B cell (primary cell): Measurements from ENCODE around the gene CPA5. TPM values are rescaled to one million over a fixed set of nuclear protein-coding genes. Genes with fewer than 3 reads are reported as not detected.

Source experiments
- ATAC-seq: fragments of 200-7000 bp; cut with Tn5 transposase; one replicate; pipeline ENCODE4 v1.10.0; 2021; ENCODE audit warnings: low read depth, mild to moderate bottlenecking, moderate number of reproducible peaks, moderate library complexity
- CTCF ChIA-PET: fragments of 350-600 bp; sonication (Branson Sonifier 250); formaldehyde crosslinking; loops from one replicate; lab custom pipeline; 2021; ENCODE audit warnings: antibody characterized with exemption, inconsistent platforms; lab: Charles Lee
- POLR2A ChIA-PET: fragments of 350-600 bp; sonication (Branson Sonifier 250); formaldehyde crosslinking; loops from one replicate; lab custom pipeline; 2021; ENCODE audit warnings: antibody characterized with exemption; lab: Charles Lee
- DNase-seq: peaks from one replicate; pipeline ENCODE4 v3.0.0; 2013
- H2AFZ ChIP-seq: 2 replicates; pipeline ENCODE4 v1.6.1; 2012; ENCODE audit warnings: mild to moderate bottlenecking, low read depth, low read length; ENCODE audit not compliant: insufficient read depth, poor library complexity, severe bottlenecking
- H3K27ac ChIP-seq, 2 donors: 1 replicate in 1 of 2; 2 replicates in 1 of 2; pipeline ENCODE4 v1.5.1; 2012 to 2013; ENCODE audit warnings: low read length in 2 of 2, mild to moderate bottlenecking in 2 of 2, moderate library complexity in 1 of 2
- H3K27me3 ChIP-seq, 4 experiments: fragments of 200-600 bp in 1 of 4; sonication (generic) in 1 of 4; replicated peaks in 1 of 4; 1 replicate in 2 of 4; 2 replicates in 2 of 4; pipeline versions ENCODE4 v1.6.1 to v1.7.0; 2013 to 2016; ENCODE audit warnings: low read length in 3 of 4, mild to moderate bottlenecking in 2 of 4, mixed read lengths in 1 of 4, moderate library complexity in 1 of 4; ENCODE audit not compliant: insufficient read depth in 4 of 4, control insufficient read depth in 3 of 4; ENCODE audit errors: control extremely low read depth in 1 of 4
- H3K36me3 ChIP-seq, 2 experiments: replicated peaks in 1 of 2; 1 replicate in 1 of 2; 2 replicates in 1 of 2; pipeline versions ENCODE4 v1.6.1 to v1.7.1; 2013; ENCODE audit warnings: low read length in 1 of 2; ENCODE audit not compliant: insufficient read depth in 2 of 2, control insufficient read depth in 1 of 2; ENCODE audit errors: control extremely low read depth in 1 of 2, extremely low read depth in 1 of 2
- H3K4me1 ChIP-seq, 2 donors: fragments of 200-600 bp in 1 of 2; sonication (generic) in 1 of 2; 1 replicate in 1 of 2; 2 replicates in 1 of 2; pipeline versions ENCODE4 v1.5.1 to v1.6.1; 2013 to 2017; ENCODE audit warnings: low read length in 2 of 2; ENCODE audit not compliant: control insufficient read depth in 2 of 2, insufficient read depth in 2 of 2
- H3K4me2 ChIP-seq: replicated peaks from 2 replicates; pipeline ENCODE3; 2012; ENCODE audit warnings: mild to moderate bottlenecking, low read depth, low read length; ENCODE audit not compliant: poor library complexity, severe bottlenecking
- H3K4me3 ChIP-seq, 5 experiments: fragments of 200-600 bp in 1 of 5; sonication (generic) in 1 of 5; 1 replicate in 3 of 5; 2 replicates in 2 of 5; pipeline versions ENCODE4 v1.5.1 to v1.7.0; 2011 to 2016; ENCODE audit warnings: low read length in 4 of 5, mild to moderate bottlenecking in 4 of 5, low read depth in 2 of 5, control low read depth in 1 of 5, moderate library complexity in 1 of 5; ENCODE audit not compliant: insufficient read depth in 1 of 5; ENCODE audit errors: control extremely low read depth in 1 of 5, extremely low read depth in 1 of 5
- H3K79me2 ChIP-seq: fragments of 200-600 bp; sonication (generic); one replicate; pipeline ENCODE4 v1.6.0; 2016; ENCODE audit warnings: low read length; ENCODE audit not compliant: control insufficient read depth, insufficient read depth
- H3K9ac ChIP-seq: fragments of 200-600 bp; sonication (generic); 2 replicates; pipeline ENCODE4 v1.6.1; 2017; ENCODE audit warnings: mild to moderate bottlenecking, low read length, moderate library complexity
- H3K9me3 ChIP-seq, 3 donors: one replicate each; pipeline versions ENCODE4 v1.6.1 to v1.7.1; 2013; ENCODE audit warnings: low read length in 2 of 3; ENCODE audit not compliant: control insufficient read depth in 2 of 3, insufficient read depth in 1 of 3; ENCODE audit errors: control extremely low read depth in 1 of 3
- H4K20me1 ChIP-seq: 2 replicates; pipeline ENCODE4 v1.6.0; 2012; ENCODE audit warnings: mild to moderate bottlenecking, low read length; ENCODE audit not compliant: insufficient read depth, control insufficient read depth, poor library complexity, severe bottlenecking
- H3K27ac Mint-ChIP-seq: one replicate; pipeline ENCODE4 v1.8.0; 2021; ENCODE audit warnings: mixed read lengths
- H3K27me3 Mint-ChIP-seq: one replicate; pipeline ENCODE4 v1.8.0; 2021; ENCODE audit warnings: mixed read lengths
- H3K4me1 Mint-ChIP-seq: one replicate; pipeline ENCODE4 v1.8.0; 2021; ENCODE audit warnings: mixed read lengths
- H3K4me3 Mint-ChIP-seq: one replicate; pipeline ENCODE4 v1.8.0; 2021; ENCODE audit warnings: mixed read lengths
- H3K9me3 Mint-ChIP-seq: one replicate; pipeline ENCODE4 v1.8.0; 2022; ENCODE audit warnings: mixed read lengths; ENCODE audit not compliant: insufficient read depth
- EZH2 ChIP-seq: IDR thresholded peaks from 2 replicates; pipeline ENCODE4 v1.6.1; 2012; ENCODE audit warnings: borderline replicate concordance, low read depth, mild to moderate bottlenecking, moderate library complexity, low read length; ENCODE audit not compliant: insufficient read depth, poor library complexity, severe bottlenecking
- WGBS: methylation state at CpG from one replicate; pipeline ENCODE4 v1.1.5; 2013; ENCODE audit warnings: missing lambda C conversion rate; ENCODE audit not compliant: insufficient coverage; 5-methylcytosine and 5-hydroxymethylcytosine counted together
- intact Hi-C: fragments of 100-400 bp; cut with micrococcal nuclease; formaldehyde crosslinking; loops from one replicate; pipeline ENCODE4 v1.10.0; 2022
- polyA plus RNA-seq: library from polyadenylated mRNA; depleted of rRNA; stranded (reverse); fragments of >200 nt; gene quantifications from 2 replicates; pipeline ENCODE4 v1.2.3, GENCODE V29; 2012
- total RNA-seq, 2 donors: library from RNA; stranded (reverse); fragments of 120-200 nt in 1 of 2; gene quantifications; 1 replicate in 1 of 2; 2 replicates in 1 of 2; pipeline versions ENCODE4 v1.2.3 to v1.2.4, GENCODE V29; 2013 to 2022
- TF ChIP-seq, protein P1 (sequence below): fragments of 200-600 bp; IDR thresholded peaks from one replicate; pipeline ENCODE4 v1.8.0; 2022; ENCODE audit warnings: antibody characterized with exemption, mild to moderate bottlenecking

Gene CPA5
- total and polyA plus RNA-seq, 2 donors (not counting 1 experiment from before 2014, with no cell fraction given), result not detected

DNA sequence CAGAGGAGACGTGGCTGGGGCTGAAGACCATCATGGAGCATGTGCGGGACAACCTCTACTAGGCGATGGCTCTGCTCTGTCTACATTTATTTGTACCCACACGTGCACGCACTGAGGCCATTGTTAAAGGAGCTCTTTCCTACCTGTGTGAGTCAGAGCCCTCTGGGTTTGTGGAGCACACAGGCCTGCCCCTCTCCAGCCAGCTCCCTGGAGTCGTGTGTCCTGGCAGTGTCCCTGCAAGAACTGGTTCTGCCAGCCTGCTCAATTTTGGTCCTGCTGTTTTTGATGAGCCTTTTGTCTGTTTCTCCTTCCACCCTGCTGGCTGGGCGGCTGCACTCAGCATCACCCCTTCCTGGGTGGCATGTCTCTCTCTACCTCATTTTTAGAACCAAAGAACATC is 22.0 kb upstream of the CPA5 start:
- intact Hi-C loops, result no loop called here
- peaks cover 4% of the 10 kb centered on the region for H3K27me3 Mint-ChIP-seq
- POLR2A ChIA-PET, result no interaction called here
- H3K4me1 ChIP-seq, result no peaks in the 10 kb centered on the region
- no peak for DNase-seq
- no peaks in the 10 kb centered on the region for H4K20me1 ChIP-seq
- H3K27ac ChIP-seq, result no peak overlapping the region
- peaks cover 0 to 11% (median 0%) of the 10 kb centered on the region in 3 donors for H3K9me3 ChIP-seq
- no peak for ATAC-seq
- no peak overlapping the region for H3K4me3 Mint-ChIP-seq
- TF ChIP-seq, protein P1, sequence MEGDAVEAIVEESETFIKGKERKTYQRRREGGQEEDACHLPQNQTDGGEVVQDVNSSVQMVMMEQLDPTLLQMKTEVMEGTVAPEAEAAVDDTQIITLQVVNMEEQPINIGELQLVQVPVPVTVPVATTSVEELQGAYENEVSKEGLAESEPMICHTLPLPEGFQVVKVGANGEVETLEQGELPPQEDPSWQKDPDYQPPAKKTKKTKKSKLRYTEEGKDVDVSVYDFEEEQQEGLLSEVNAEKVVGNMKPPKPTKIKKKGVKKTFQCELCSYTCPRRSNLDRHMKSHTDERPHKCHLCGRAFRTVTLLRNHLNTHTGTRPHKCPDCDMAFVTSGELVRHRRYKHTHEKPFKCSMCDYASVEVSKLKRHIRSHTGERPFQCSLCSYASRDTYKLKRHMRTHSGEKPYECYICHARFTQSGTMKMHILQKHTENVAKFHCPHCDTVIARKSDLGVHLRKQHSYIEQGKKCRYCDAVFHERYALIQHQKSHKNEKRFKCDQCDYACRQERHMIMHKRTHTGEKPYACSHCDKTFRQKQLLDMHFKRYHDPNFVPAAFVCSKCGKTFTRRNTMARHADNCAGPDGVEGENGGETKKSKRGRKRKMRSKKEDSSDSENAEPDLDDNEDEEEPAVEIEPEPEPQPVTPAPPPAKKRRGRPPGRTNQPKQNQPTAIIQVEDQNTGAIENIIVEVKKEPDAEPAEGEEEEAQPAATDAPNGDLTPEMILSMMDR, result no peak
- TF ChIP-seq EZH2, result no peak
- H3K9me3 Mint-ChIP-seq, result no peaks in the 10 kb centered on the region
- H3K4me2 ChIP-seq, result no peak overlapping the region
- WGBS, result 93% methylated on average over 7 of the region's 7 CpGs
- no peak overlapping the region for H3K4me3 ChIP-seq
- H3K27me3 ChIP-seq, result no peaks in the 10 kb centered on the region
- H3K36me3 ChIP-seq, result no peaks in the 10 kb centered on the region
- H3K9ac ChIP-seq, result no peak overlapping the region
- CTCF ChIA-PET, result no interaction called here
- H3K27ac Mint-ChIP-seq, result no peak overlapping the region
- H3K4me1 Mint-ChIP-seq, result no peaks in the 10 kb centered on the region
- no peak overlapping the region for H2AFZ ChIP-seq
- H3K79me2 ChIP-seq, result no peaks in the 10 kb centered on the region

DNA sequence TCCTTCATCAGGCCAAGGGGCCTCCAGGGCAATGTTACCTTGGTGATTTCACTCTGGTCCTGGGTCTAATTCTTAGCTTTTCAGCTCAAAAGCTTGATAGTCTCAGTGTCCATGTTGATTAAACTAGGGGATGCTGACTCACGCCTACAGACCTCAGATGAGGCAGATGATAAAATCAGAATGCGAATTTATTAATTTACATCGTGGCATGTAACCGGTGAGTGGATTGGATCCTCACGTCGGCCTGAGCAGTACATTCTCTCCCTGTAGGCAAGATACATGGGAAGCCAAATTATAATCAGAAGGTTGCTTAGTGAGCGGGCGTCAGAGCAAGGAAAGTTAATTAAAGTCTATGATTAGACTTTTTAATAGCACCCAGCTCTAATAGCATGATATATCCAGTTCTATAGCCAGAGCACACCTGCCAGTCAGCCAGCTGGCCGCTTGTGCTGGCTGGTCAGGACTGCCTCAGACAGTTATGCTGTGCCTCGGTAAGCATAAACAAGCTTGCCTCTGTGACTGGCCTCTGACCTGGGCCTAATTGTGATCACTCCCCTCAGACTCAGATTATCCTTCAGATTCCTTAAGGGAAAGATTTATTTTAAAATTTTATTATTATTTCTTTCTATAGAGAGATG is 20.2 kb upstream of the CPA5 start:
- Mint-ChIP-seq H3K27me3 (peaks cover under 1% of the 10 kb centered on the region), H3K4me3 (no peak overlapping the region), H3K9me3 (no peaks in the 10 kb centered on the region), H3K27ac (no peak overlapping the region), H3K4me1 (no peaks in the 10 kb centered on the region)
- H3K4me3 ChIP-seq, result no peak overlapping the region
- no peaks in the 10 kb centered on the region for H3K27me3 ChIP-seq
- H3K36me3 ChIP-seq, result no peaks in the 10 kb centered on the region
- WGBS, result 100% methylated on average over 4 of the region's 10 CpGs
- no peak overlapping the region for H3K27ac ChIP-seq
- H3K9me3 ChIP-seq, result peaks cover 0 to 11% (median 0%) of the 10 kb centered on the region in 3 donors
- H3K79me2 ChIP-seq, result no peaks in the 10 kb centered on the region
- no peak overlapping the region for H3K9ac ChIP-seq
- ChIA-PET CTCF (no interaction called here), POLR2A (interaction anchor here (0.7 kb wide), 1 partner anchor 64 kb away, joined by 3 read pairs; no protein-coding TSS in a partner anchor)
- TF ChIP-seq EZH2, result no peak
- TF ChIP-seq, protein P1, result no peak
- H2AFZ ChIP-seq, result no peak overlapping the region
- no peak overlapping the region for H3K4me2 ChIP-seq
- no peaks in the 10 kb centered on the region for H4K20me1 ChIP-seq
- no peaks in the 10 kb centered on the region for H3K4me1 ChIP-seq
- DNase-seq, result no peak
- intact Hi-C loops, result no loop called here
- ATAC-seq, result no peak
